AG04450 (cell line): Measurements from ENCODE around the gene XPNPEP3. TPM values are rescaled to one million over a fixed set of nuclear protein-coding genes. Genes with fewer than 3 reads are reported as not detected.

Experiments
- CTCF ChIA-PET: fragments of 300-600, 350-600 bp; formaldehyde crosslinking; extraction: SDS; loops from one replicate; lab custom pipeline; 2022; ENCODE audit warnings: antibody characterized with exemption, inconsistent platforms; lab: Charles Lee
- POLR2A ChIA-PET: fragments of 350-600 bp; formaldehyde crosslinking; extraction: SDS; loops from one replicate; lab custom pipeline; 2021; ENCODE audit warnings: antibody characterized with exemption, inconsistent platforms; lab: Yijun Ruan, JAX
- DNase-seq: peaks from one replicate; pipeline ENCODE4 v3.0.0-alpha.2; 2011; ENCODE audit warnings: low read depth, low spot score
- H3K27ac ChIP-seq: one replicate; pipeline ENCODE4 v1.5.1; 2012; ENCODE audit warnings: low read depth, low read length, control low read depth
- H3K27me3 ChIP-seq: one replicate; pipeline ENCODE4 v1.6.0; 2012; ENCODE audit warnings: low read length; ENCODE audit not compliant: control insufficient read depth, insufficient read depth
- H3K4me3 ChIP-seq: 2 replicates; pipeline ENCODE4 v1.5.1; 2011; ENCODE audit warnings: mild to moderate bottlenecking, low read depth, low read length, control low read depth
- H3K9me3 ChIP-seq: 2 replicates; pipeline ENCODE4 v1.5.1; 2012; ENCODE audit warnings: low read length; ENCODE audit not compliant: control insufficient read depth, insufficient read depth
- polyA plus RNA-seq: library from polyadenylated mRNA; depleted of rRNA; stranded (reverse); fragments of >200 nt; gene quantifications from 2 replicates; pipeline ENCODE4 v1.2.3, GENCODE V29; 2011; rRNA removed
- small RNA-seq: library from RNA; depleted of rRNA; stranded (forward); fragments of <200 nt; gene quantifications from one replicate; pipeline ENCODE3, GENCODE V24; 2012; ENCODE audit warnings: low read depth; ENCODE audit not compliant: insufficient read length
- TF ChIP-seq, protein P1 (sequence below): IDR thresholded peaks from 2 replicates; pipeline ENCODE4 v1.5.1; 2011; ENCODE audit warnings: low read depth, low read length, control low read depth, inconsistent platforms

Gene XPNPEP3
- polyA plus RNA-seq, 1 experiment = 26.3 TPM

GRCh38 chr22:40976866-40977700 is 120.1 kb downstream of the XPNPEP3 start:
- no peak overlapping the region for H3K27ac ChIP-seq
- POLR2A ChIA-PET = no interaction called here
- CTCF ChIA-PET = no interaction called here
- no peaks in the 10 kb centered on the region; the same call in 1 of the 2 replicates for H3K9me3 ChIP-seq
- TF ChIP-seq, protein P1, sequence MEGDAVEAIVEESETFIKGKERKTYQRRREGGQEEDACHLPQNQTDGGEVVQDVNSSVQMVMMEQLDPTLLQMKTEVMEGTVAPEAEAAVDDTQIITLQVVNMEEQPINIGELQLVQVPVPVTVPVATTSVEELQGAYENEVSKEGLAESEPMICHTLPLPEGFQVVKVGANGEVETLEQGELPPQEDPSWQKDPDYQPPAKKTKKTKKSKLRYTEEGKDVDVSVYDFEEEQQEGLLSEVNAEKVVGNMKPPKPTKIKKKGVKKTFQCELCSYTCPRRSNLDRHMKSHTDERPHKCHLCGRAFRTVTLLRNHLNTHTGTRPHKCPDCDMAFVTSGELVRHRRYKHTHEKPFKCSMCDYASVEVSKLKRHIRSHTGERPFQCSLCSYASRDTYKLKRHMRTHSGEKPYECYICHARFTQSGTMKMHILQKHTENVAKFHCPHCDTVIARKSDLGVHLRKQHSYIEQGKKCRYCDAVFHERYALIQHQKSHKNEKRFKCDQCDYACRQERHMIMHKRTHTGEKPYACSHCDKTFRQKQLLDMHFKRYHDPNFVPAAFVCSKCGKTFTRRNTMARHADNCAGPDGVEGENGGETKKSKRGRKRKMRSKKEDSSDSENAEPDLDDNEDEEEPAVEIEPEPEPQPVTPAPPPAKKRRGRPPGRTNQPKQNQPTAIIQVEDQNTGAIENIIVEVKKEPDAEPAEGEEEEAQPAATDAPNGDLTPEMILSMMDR = no peak
- DNase-seq = no peak
- no peaks in the 10 kb centered on the region for H3K27me3 ChIP-seq
- no peak overlapping the region for H3K4me3 ChIP-seq

GRCh38 chr22:40979198-40979597 is 122.2 kb downstream of the XPNPEP3 start:
- POLR2A ChIA-PET = no interaction called here
- H3K27ac ChIP-seq = no peak overlapping the region
- H3K27me3 ChIP-seq = no peaks in the 10 kb centered on the region
- CTCF ChIA-PET = no interaction called here
- no peak overlapping the region for H3K4me3 ChIP-seq
- no peaks in the 10 kb centered on the region; the same call in 1 of the 2 replicates for H3K9me3 ChIP-seq
- TF ChIP-seq, protein P1 = no peak
- DNase-seq = no peak

DNA sequence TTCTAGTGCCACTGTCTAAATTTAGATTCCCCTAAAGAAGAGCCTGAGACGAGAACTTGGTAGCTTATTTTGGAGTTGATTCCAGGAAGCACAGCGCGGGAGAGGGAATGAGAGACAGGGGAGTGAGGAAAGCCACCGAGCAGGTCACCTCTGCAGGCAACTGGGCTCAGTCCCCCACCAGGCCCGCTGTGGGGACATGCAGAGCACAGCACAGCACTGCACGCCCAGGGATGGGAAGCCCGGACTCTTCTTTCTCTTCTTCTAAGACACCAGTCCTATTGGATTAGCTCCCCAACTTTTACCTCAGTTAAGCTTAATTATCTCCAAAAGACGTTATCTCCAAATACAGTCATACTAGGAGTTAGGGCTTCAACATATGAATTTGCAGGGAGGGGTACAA is 122.9 kb downstream of the XPNPEP3 start:
- ChIA-PET POLR2A (no interaction called here), CTCF (no interaction called here)
- Histone ChIP-seq H3K9me3 (no peaks in the 10 kb centered on the region; the same call in 1 of the 2 replicates), H3K27me3 (no peaks in the 10 kb centered on the region), H3K27ac (no peak overlapping the region), H3K4me3 (no peak overlapping the region)
- no peak for DNase-seq
- TF ChIP-seq, protein P1 = no peak

Small RNAs within 50 kb of the gene (small RNA-seq; reads per million reads assigned to genes)
- gene MIR4766 = 4.6 reads per million, percentile 46 among the genes with 10 or more reads in this experiment
- not detected for gene RF00017
- not detected for gene RNU6-379P

Other genes starting within 250 kb of the XPNPEP3 start
- gene MRTFA, start 220.4 kb upstream of the XPNPEP3 start, polyA plus RNA-seq = 6.8 and 11.6 TPM in 2 replicates
- 2.3 and 3.1 TPM in 2 replicates for gene MCHR1, start 177.7 kb upstream of the XPNPEP3 start, polyA plus RNA-seq
- 24.1 and 28.8 TPM in 2 replicates for gene SLC25A17, start 37.8 kb upstream of the XPNPEP3 start, polyA plus RNA-seq
- 193 and 271 TPM in 2 replicates for gene ST13, start 509 bp upstream of the XPNPEP3 start, polyA plus RNA-seq
- gene DNAJB7, start 5.0 kb downstream of the XPNPEP3 start, polyA plus RNA-seq = not detected in 2 replicates
- 71.7 and 104 TPM in 2 replicates for gene RBX1, start 94.2 kb downstream of the XPNPEP3 start, polyA plus RNA-seq
- 19.6 and 28.4 TPM in 2 replicates for gene EP300, start 235.4 kb downstream of the XPNPEP3 start, polyA plus RNA-seq